ENCODE measurements around the gene FOXC1. TPM values are rescaled to one million over a fixed set of nuclear protein-coding genes. Genes with fewer than 3 reads are reported as not detected.

FOXC1 gene
- polyA plus RNA-seq, 1 of the 3 experiments (the other 2 are of a cell fraction): 4.3 TPM

GRCh38 chr6:1622220-1622850 is 12.6 kb downstream of the FOXC1 start:
- Histone ChIP-seq H2AFZ (ENCODE audit: low read depth) (no peak overlapping the region), H3K79me2 (ENCODE audit: insufficient read depth) (no peaks in the 10 kb centered on the region), H3K4me2 (no peak overlapping the region), H3K27ac (ENCODE audit: low read depth in 2 of 2, low read length in 1 of 2) (no peak overlapping the region; a peak in 1 of 4 replicates), H3K4me1 (ENCODE audit: control insufficient read depth in 1 of 2, insufficient read depth in 2 of 2, low read depth in 1 of 2, low read length in 1 of 2) (peaks cover 0 to 17% of the 10 kb centered on the region in 2 experiments; a peak in 2 of 4 replicates), H3K9me2 (no peaks in the 10 kb centered on the region), H3K9me3 (no peaks in the 10 kb centered on the region), H3K9ac (no peak overlapping the region), H4K20me1 (ENCODE audit: insufficient read depth) (peaks cover 2% of the 10 kb centered on the region; the same call in 1 of the 2 replicates), H3F3A (replicated peaks; ENCODE audit: insufficient read depth) (no peaks in the 10 kb centered on the region), H3K36me3 (replicated peaks in 1 of 2; ENCODE audit: control insufficient read depth in 1 of 2, insufficient read depth in 2 of 2, low read length in 1 of 2) (peaks cover 0 to 8% of the 10 kb centered on the region in 2 experiments), H3K27me3 (ENCODE audit: insufficient read depth) (no peaks in the 10 kb centered on the region), H3K4me3 (ENCODE audit: low read depth in 2 of 2, low read length in 1 of 2) (no peak overlapping the region)
- TF ChIP-seq POLR2AphosphoS5 (IDR thresholded peaks at IDR 0.05; ENCODE audit: low read depth, low read length): no peak
- 0 out of 2 replicates have a peak, but pooled peaks have one; percentile 25 for TF ChIP-seq RCOR1 (IDR thresholded peaks at IDR 0.05; ENCODE audit: low read length)
- TF ChIP-seq TEAD4 (IDR thresholded peaks at IDR 0.05; ENCODE audit: borderline replicate concordance, insufficient read depth): no peak
- peak; percentile 82 for TF ChIP-seq TCF12 (IDR thresholded peaks at IDR 0.05)
- CTCF ChIA-PET: interaction anchor here (0.9 kb wide), 1 partner anchor 482 kb away, joined by 3 read pairs; no protein-coding TSS in a partner anchor
- peak; percentile 92 for DNase-seq
- 51% methylated on average over 13 of the region's 15 CpGs for WGBS (ENCODE audit: low lambda C conversion rate)
- POLR2A ChIA-PET: no interaction called here

- no peak overlapping the region for H3K27ac ChIP-seq (ENCODE audit: low read depth in 2 of 2, low read length in 1 of 2)
- no peaks in the 10 kb centered on the region for H3K9me2 ChIP-seq
- no peak overlapping the region for H3K4me2 ChIP-seq
- H3K9me3 ChIP-seq: no peaks in the 10 kb centered on the region
- POLR2A ChIA-PET: no interaction called here
- peaks cover 0 to 6% of the 10 kb centered on the region in 2 experiments for H3K36me3 ChIP-seq (replicated peaks in 1 of 2; ENCODE audit: control insufficient read depth in 1 of 2, insufficient read depth in 2 of 2, low read length in 1 of 2)
- H2AFZ ChIP-seq (ENCODE audit: low read depth): no peak overlapping the region
- no peaks in the 10 kb centered on the region for H3K79me2 ChIP-seq (ENCODE audit: insufficient read depth)
- no peaks in the 10 kb centered on the region for H3K27me3 ChIP-seq (ENCODE audit: insufficient read depth)
- no peak for DNase-seq
- H4K20me1 ChIP-seq (ENCODE audit: insufficient read depth): no peaks in the 10 kb centered on the region
- no peak overlapping the region for H3K9ac ChIP-seq
- CTCF ChIA-PET: interaction anchor here (0.9 kb wide), 1 partner anchor 481 kb away, joined by 3 read pairs; no protein-coding TSS in a partner anchor
- peaks cover 0 to 23% of the 10 kb centered on the region in 2 experiments; a peak in 2 of 4 replicates for H3K4me1 ChIP-seq (ENCODE audit: control insufficient read depth in 1 of 2, insufficient read depth in 2 of 2, low read depth in 1 of 2, low read length in 1 of 2)
- WGBS (ENCODE audit: low lambda C conversion rate): 94% methylated on average over 8 of the region's 8 CpGs
- no peak overlapping the region for H3K4me3 ChIP-seq (ENCODE audit: low read depth in 2 of 2, low read length in 1 of 2)
- no peaks in the 10 kb centered on the region for H3F3A ChIP-seq (replicated peaks; ENCODE audit: insufficient read depth)
- TF ChIP-seq MAX (IDR thresholded peaks at IDR 0.05; ENCODE audit: low read depth) (no peak), SMC3 (IDR thresholded peaks at IDR 0.05; ENCODE audit: low read depth, low read length) (no peak), RFX5 (IDR thresholded peaks at IDR 0.05; ENCODE audit: low read length) (no peak), RCOR1 (IDR thresholded peaks at IDR 0.05; ENCODE audit: low read length) (no peak), MEF2A (IDR thresholded peaks at IDR 0.05; ENCODE audit: borderline replicate concordance, low read depth) (no peak), FOSL2 (IDR thresholded peaks at IDR 0.05; ENCODE audit: borderline replicate concordance, low read depth) (no peak)
Measured at GRCh38 chr6:1622851-1623768, 13.4 kb downstream of the FOXC1 start.

- CTCF ChIA-PET: no interaction called here
- no peak overlapping the region for H3K4me2 ChIP-seq
- H2AFZ ChIP-seq (ENCODE audit: low read depth): no peak overlapping the region
- no peaks in the 10 kb centered on the region for H3K9me2 ChIP-seq
- H3K9ac ChIP-seq: no peak overlapping the region
- no peaks in the 10 kb centered on the region for H3F3A ChIP-seq (replicated peaks; ENCODE audit: insufficient read depth)
- no peaks in the 10 kb centered on the region for H3K9me3 ChIP-seq
- WGBS (ENCODE audit: low lambda C conversion rate): 94% methylated on average over 8 of the region's 12 CpGs
- peaks cover 0 to 6% of the 10 kb centered on the region in 2 experiments for H3K36me3 ChIP-seq (replicated peaks in 1 of 2; ENCODE audit: control insufficient read depth in 1 of 2, insufficient read depth in 2 of 2, low read length in 1 of 2)
- DNase-seq: no peak
- H3K27me3 ChIP-seq (ENCODE audit: insufficient read depth): no peaks in the 10 kb centered on the region
- no peak overlapping the region for H3K27ac ChIP-seq (ENCODE audit: low read depth in 2 of 2, low read length in 1 of 2)
- H4K20me1 ChIP-seq (ENCODE audit: insufficient read depth): no peaks in the 10 kb centered on the region
- no peak overlapping the region for H3K4me3 ChIP-seq (ENCODE audit: low read depth in 2 of 2, low read length in 1 of 2)
- H3K4me1 ChIP-seq (ENCODE audit: control insufficient read depth in 1 of 2, insufficient read depth in 2 of 2, low read depth in 1 of 2, low read length in 1 of 2): peaks cover 0 to 25% of the 10 kb centered on the region in 2 experiments; a peak in 2 of 4 replicates
- no peaks in the 10 kb centered on the region for H3K79me2 ChIP-seq (ENCODE audit: insufficient read depth)
- POLR2A ChIA-PET: no interaction called here
- no peak for TF ChIP-seq FOXM1 (IDR thresholded peaks at IDR 0.05; ENCODE audit: low read depth)
- TF ChIP-seq IRF3 (IDR thresholded peaks at IDR 0.05; ENCODE audit: low read depth, low read length): no peak
- no peak for TF ChIP-seq CTCF (IDR thresholded peaks at IDR 0.05)
- TF ChIP-seq ZBTB33 (IDR thresholded peaks at IDR 0.05; ENCODE audit: borderline replicate concordance, low read depth): no peak
Measured at GRCh38 chr6:1623769-1624057, 14.0 kb downstream of the FOXC1 start.

Data from SK-N-SH (cell line).